ENCODE data around the gene MOCOS. TPM values are rescaled to one million over a fixed set of nuclear protein-coding genes. Genes with fewer than 3 reads are reported as not detected.
"Not testable (repeated sequence)": the region's sequence is repeated elsewhere in the genome, so short reads cannot be mapped to it uniquely, and the experiment has no call there.

MOCOS gene
- total RNA-seq, 2 donors from 2014 or later, result 2.5 to 3.9 TPM

GRCh38 chr18:36215577-36215976 is 28.3 kb downstream of the MOCOS start:
- no peaks in the 10 kb centered on the region for H3K27me3 ChIP-seq (replicated peaks; ENCODE audit: insufficient read depth)
- H3K27ac ChIP-seq, result no peak overlapping the region
- H3K36me3 ChIP-seq, result no peaks in the 10 kb centered on the region
- DNase-seq (ENCODE audit: low spot score), result no peak
- H3K9me3 ChIP-seq, result no peaks in the 10 kb centered on the region
- intact Hi-C loops (cut with DNase I), result no loop called here
- 82% methylated on average over 9 of the region's 9 CpGs for WGBS
- no peak overlapping the region for H3K4me3 ChIP-seq
- no peaks in the 10 kb centered on the region for H3K4me1 ChIP-seq (replicated peaks)
- TF ChIP-seq CTCF (IDR thresholded peaks at IDR 0.05) (no peak), POLR2A (IDR thresholded peaks at IDR 0.05) (no peak), POLR2AphosphoS5 (IDR thresholded peaks at IDR 0.05) (no peak)

- intact Hi-C loops (cut with DNase I), result no loop called here
- no peaks in the 10 kb centered on the region for H3K9me3 ChIP-seq
- no peak overlapping the region for H3K4me3 ChIP-seq
- H3K4me1 ChIP-seq (replicated peaks), result no peaks in the 10 kb centered on the region
- no peaks in the 10 kb centered on the region for H3K36me3 ChIP-seq
- TF ChIP-seq POLR2AphosphoS5 (IDR thresholded peaks at IDR 0.05) (no peak), CTCF (IDR thresholded peaks at IDR 0.05) (no peak), POLR2A (IDR thresholded peaks at IDR 0.05) (no peak)
- H3K27me3 ChIP-seq (replicated peaks; ENCODE audit: insufficient read depth), result no peaks in the 10 kb centered on the region
- WGBS, result 86% methylated on average over 3 of the region's 3 CpGs
- no peak overlapping the region for H3K27ac ChIP-seq
- DNase-seq (ENCODE audit: low spot score), result no peak
Observed at GRCh38 chr18:36217348-36217747, 30.1 kb downstream of the MOCOS start.

DNA sequence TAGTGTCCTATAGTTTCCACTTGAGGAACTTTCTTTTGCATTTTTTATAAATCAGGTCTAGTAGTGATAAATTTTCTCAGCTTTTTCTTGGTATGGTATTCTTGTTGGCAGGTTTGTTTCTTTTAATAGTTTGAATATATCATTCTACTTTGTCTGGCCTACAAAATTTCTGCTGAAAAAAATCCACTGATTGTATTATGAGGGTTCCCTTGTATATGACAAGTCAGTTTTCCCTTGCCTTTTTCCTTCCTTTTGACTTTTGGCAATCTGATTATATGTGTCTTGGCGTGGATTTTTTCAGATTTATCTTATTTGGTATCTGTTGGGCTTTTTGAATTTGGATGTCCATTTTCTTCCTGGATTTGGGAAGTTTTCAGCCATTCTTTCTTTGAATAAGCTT is 41.9 kb downstream of the MOCOS start:
- H3K9me3 ChIP-seq, result no peaks in the 10 kb centered on the region
- 61% methylated on average over 1 of the region's 1 CpG for WGBS
- intact Hi-C loops (cut with DNase I), result no loop called here
- no peaks in the 10 kb centered on the region for H3K36me3 ChIP-seq
- no peak for DNase-seq (ENCODE audit: low spot score)
- H3K4me3 ChIP-seq, result no peak overlapping the region
- no peak for TF ChIP-seq POLR2AphosphoS5 (IDR thresholded peaks at IDR 0.05)
- TF ChIP-seq CTCF (IDR thresholded peaks at IDR 0.05), result no peak
- no peak for TF ChIP-seq POLR2A (IDR thresholded peaks at IDR 0.05)
- H3K27me3 ChIP-seq (replicated peaks; ENCODE audit: insufficient read depth), result no peaks in the 10 kb centered on the region
- no peaks in the 10 kb centered on the region for H3K4me1 ChIP-seq (replicated peaks)
- H3K27ac ChIP-seq, result no peak overlapping the region

- H3K36me3 ChIP-seq; H3K27me3 ChIP-seq (replicated peaks; ENCODE audit: insufficient read depth); H3K4me3 ChIP-seq; DNase-seq (ENCODE audit: low spot score); H3K9me3 ChIP-seq; H3K4me1 ChIP-seq (replicated peaks); H3K27ac ChIP-seq; intact Hi-C loops (cut with DNase I): not testable (repeated sequence)
- WGBS, result 66% methylated on average over 15 of the region's 15 CpGs
Observed at GRCh38 chr18:36240510-36240909, 53.2 kb downstream of the MOCOS start.

- no peak overlapping the region for H3K27ac ChIP-seq
- no peaks in the 10 kb centered on the region for H3K27me3 ChIP-seq (replicated peaks; ENCODE audit: insufficient read depth)
- no peak for TF ChIP-seq CTCF (IDR thresholded peaks at IDR 0.05)
- no peak for DNase-seq (ENCODE audit: low spot score)
- H3K4me3 ChIP-seq, result no peak overlapping the region
- intact Hi-C loops (cut with DNase I), result no loop called here
- H3K9me3 ChIP-seq, result no peaks in the 10 kb centered on the region
- no peaks in the 10 kb centered on the region for H3K36me3 ChIP-seq
- WGBS, result 92% methylated on average over 6 of the region's 6 CpGs
- no peaks in the 10 kb centered on the region for H3K4me1 ChIP-seq (replicated peaks)
Observed at GRCh38 chr18:36241831-36242230, 54.5 kb downstream of the MOCOS start.
